Activated T-cell treated with anti-CD3 and anti-CD28 coated beads, Interleukin-2, amount 50 U/mL, for 4 hours (primary cell): ENCODE results near the gene NCAM1. TPM values are rescaled to one million over a fixed set of nuclear protein-coding genes. Genes with fewer than 3 reads are reported as not detected.

Experiments
- ATAC-seq, 2 donors: fragments of 200-7000 bp; cut with Tn5 transposase; one replicate each; pipeline ENCODE4 v1.10.0; 2021
- DNase-seq: peaks from one replicate; pipeline ENCODE4 v3.0.0-alpha.2; 2020
- H3K27me3 Mint-ChIP-seq: one replicate; pipeline ENCODE4 v1.8.0; 2021; ENCODE audit warnings: low read depth, mixed read lengths
- H3K36me3 Mint-ChIP-seq: one replicate; pipeline ENCODE4 v1.8.0; 2022; ENCODE audit warnings: mixed read lengths; ENCODE audit not compliant: insufficient read depth
- H3K4me1 Mint-ChIP-seq: one replicate; pipeline ENCODE4 v1.8.0; 2021; ENCODE audit warnings: low read depth, mixed read lengths
- H3K4me3 Mint-ChIP-seq: one replicate; pipeline ENCODE4 v1.8.0; 2021; ENCODE audit warnings: mild to moderate bottlenecking, moderate library complexity, mixed read lengths
- H3K9me3 Mint-ChIP-seq: one replicate; pipeline ENCODE4 v1.8.0; 2021; ENCODE audit warnings: mixed read lengths
- total RNA-seq, 3 donors: library from RNA; stranded (reverse); gene quantifications; one replicate each; pipeline ENCODE4 v1.2.1, GENCODE V29; 2021

Gene NCAM1
- total RNA-seq, 3 donors from 2014 or later: 0.34 to 0.73 (median 0.57) TPM

DNA sequence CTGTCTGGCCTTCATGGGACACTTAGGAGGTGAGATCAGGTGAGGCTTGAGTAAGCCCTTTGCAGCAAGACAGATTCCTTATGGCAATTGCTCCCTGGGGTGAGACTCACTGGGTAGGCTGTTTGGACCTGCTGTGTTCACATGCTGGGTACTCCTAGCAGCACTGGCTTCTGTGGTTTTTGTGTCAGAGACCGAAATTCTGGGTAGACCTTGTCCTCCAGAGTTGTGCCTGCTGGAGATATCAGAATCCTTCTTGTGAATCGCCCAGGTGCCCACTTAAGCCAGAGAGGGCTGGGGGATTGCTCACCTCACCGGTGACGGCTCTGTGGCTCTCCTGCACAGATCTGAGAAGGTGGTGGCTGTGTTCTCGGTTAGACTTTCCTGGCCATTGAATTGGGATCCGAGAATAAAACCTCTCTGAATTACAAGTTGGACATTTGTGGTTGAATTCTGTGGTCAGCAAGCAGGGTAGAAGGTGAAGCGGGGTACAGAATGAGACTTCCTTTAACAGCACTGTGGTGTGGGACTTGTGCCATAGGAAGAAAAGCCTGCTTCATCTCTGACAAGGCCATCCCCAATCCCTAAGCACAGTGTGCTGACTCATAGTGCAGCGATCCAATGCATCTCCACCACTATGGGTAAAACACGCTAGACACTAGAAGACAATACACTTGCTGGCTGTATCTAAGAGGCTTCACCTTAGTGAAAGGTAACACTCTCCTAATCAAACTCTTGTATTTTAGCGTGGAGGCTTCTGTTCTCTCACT, 300.7 kb downstream of the NCAM1 start:
- DNase-seq (no peak), ATAC-seq (no peak)
- no peaks in the 10 kb centered on the region for H3K36me3 Mint-ChIP-seq
- no peaks in the 10 kb centered on the region for H3K9me3 Mint-ChIP-seq
- peaks cover 10% of the 10 kb centered on the region for H3K27me3 Mint-ChIP-seq
- H3K4me1 Mint-ChIP-seq: no peaks in the 10 kb centered on the region
- H3K4me3 Mint-ChIP-seq: no peak overlapping the region

DNA sequence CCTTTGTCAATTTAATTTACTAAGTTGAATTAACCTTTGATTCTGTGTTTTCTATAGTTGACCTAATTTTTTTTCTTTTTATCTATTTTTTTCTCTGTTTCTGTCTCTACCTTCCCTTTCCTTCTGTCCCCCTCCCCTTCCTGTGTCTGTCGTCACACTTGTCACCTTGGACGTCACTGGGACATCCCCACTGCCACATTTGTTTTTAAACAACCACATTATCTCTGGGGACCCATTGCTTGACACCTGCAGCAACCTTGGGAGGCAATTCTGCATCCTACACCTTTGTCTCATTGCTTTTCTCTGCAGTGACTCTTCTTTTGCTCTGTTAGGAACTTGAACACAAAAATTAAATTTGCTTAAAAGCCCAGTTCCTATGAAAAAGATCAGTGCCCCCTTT, 301.4 kb downstream of the NCAM1 start:
- Mint-ChIP-seq H3K4me3 (no peak overlapping the region), H3K27me3 (peaks cover 10% of the 10 kb centered on the region), H3K4me1 (no peaks in the 10 kb centered on the region), H3K36me3 (no peaks in the 10 kb centered on the region), H3K9me3 (no peaks in the 10 kb centered on the region)
- no peak for ATAC-seq
- no peak for DNase-seq

DNA sequence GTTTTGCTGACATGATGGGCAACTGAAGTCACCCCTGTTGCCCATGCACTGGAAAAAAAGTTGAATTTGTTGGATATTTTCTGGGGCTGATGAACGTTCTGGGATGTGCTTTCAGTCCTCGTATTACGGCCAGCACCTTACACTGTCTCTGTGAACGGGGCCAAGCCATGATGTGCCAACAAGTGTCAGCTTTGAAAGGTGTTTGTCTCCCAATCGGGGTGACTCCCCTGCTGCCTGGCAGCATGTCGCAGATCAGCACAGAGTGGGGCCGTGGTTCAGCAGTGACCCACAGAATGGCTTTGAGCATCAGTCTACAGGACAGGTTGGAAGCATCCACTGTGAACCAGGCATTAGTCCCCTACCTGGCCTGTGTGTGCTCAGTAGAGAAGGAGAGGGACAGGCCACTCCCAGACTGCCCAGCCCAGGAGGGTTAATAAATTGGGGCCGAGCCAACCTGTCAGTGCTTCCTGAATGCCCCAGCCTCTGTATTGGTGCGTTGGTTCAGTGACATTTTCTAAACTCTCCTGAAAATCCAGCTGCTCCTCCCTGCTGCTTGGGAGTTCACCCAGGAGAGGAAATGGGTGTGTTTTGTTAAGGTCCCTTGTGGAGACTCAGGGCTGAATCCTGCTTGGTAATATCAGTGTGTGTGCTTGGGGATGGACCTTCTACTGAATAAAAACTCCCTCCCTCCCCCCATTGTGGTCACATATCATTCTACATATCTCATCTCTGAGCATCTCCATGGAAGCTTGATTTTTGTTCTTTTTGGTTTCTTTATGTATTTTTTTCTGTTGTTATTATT, 302.4 kb downstream of the NCAM1 start:
- ATAC-seq: no peak
- no peak for DNase-seq
- H3K36me3 Mint-ChIP-seq: no peaks in the 10 kb centered on the region

DNA sequence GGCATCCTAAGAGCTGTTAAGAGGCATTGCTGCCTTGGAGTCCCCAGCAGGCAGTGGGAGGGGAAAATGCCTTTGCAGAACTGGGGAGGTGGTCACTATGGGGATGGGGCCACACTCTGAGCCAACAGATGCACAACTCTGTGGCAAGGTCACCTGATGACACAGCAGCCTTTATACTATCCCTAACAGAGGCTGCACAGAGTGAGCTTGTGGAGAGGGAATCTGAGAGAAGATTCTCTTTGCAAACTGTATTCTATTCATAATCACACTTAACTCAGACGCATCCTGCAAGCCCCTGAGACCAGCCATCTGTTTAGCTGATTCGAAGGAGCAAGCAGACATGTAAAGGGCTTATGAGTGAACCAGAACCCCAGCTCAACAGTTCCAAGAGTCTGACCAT, 304.1 kb downstream of the NCAM1 start:
- H3K4me3 Mint-ChIP-seq: no peak overlapping the region
- peaks cover 13% of the 10 kb centered on the region for H3K27me3 Mint-ChIP-seq
- no peak for DNase-seq
- ATAC-seq: no peak
- no peaks in the 10 kb centered on the region for H3K9me3 Mint-ChIP-seq
- no peaks in the 10 kb centered on the region for H3K4me1 Mint-ChIP-seq
- no peaks in the 10 kb centered on the region for H3K36me3 Mint-ChIP-seq

More for the DNA sequence above, 302.4 kb downstream of the NCAM1 start:
- H3K27me3 Mint-ChIP-seq: peaks cover 10% of the 10 kb centered on the region
- no peak overlapping the region for H3K4me3 Mint-ChIP-seq
- no peaks in the 10 kb centered on the region for H3K4me1 Mint-ChIP-seq
- H3K9me3 Mint-ChIP-seq: no peaks in the 10 kb centered on the region

- no peaks in the 10 kb centered on the region for H3K4me1 Mint-ChIP-seq
- no peaks in the 10 kb centered on the region for H3K36me3 Mint-ChIP-seq
Observed at GRCh38 chr11:113267493-113267892, 306.3 kb downstream of the NCAM1 start.

DNA sequence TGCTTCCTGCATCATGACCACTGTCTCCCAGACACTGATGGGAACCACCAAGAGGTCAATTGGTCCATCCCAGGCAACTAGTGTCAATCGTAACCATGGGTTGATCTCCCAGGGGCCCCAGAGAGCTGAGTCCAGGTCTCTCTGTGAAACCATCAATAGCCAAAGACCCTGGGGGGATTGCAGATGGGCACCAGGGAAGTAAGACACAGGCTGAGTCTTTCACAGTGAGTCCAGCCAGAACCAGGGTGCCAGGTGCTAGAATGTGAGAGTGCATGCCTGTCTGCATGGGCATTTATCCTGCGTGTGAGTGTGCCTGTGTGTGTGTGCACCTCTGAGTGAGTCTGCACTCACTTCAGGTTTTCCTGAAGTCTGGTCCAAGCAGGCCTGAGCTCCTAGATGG, 307.9 kb downstream of the NCAM1 start:
- Mint-ChIP-seq H3K36me3 (no peaks in the 10 kb centered on the region), H3K27me3 (peaks cover 8% of the 10 kb centered on the region), H3K4me1 (no peaks in the 10 kb centered on the region), H3K9me3 (no peaks in the 10 kb centered on the region), H3K4me3 (no peak overlapping the region)
- ATAC-seq (no peak), DNase-seq (no peak)

More at GRCh38 chr11:113267493-113267892, 306.3 kb downstream of the NCAM1 start:
- H3K4me3 Mint-ChIP-seq: no peak overlapping the region
- H3K9me3 Mint-ChIP-seq: no peaks in the 10 kb centered on the region
- no peak for DNase-seq
- ATAC-seq: no peak
- peaks cover 9% of the 10 kb centered on the region for H3K27me3 Mint-ChIP-seq

- Mint-ChIP-seq H3K36me3 (no peaks in the 10 kb centered on the region), H3K27me3 (peaks cover 6% of the 10 kb centered on the region), H3K4me3 (no peak overlapping the region), H3K9me3 (no peaks in the 10 kb centered on the region), H3K4me1 (no peaks in the 10 kb centered on the region)
- no peak for ATAC-seq
- no peak for DNase-seq
Observed at GRCh38 chr11:113269636-113270035, 308.4 kb downstream of the NCAM1 start.

- H3K27me3 Mint-ChIP-seq: peaks cover 6% of the 10 kb centered on the region
- H3K4me1 Mint-ChIP-seq: no peaks in the 10 kb centered on the region
Observed at GRCh38 chr11:113270080-113270479, 308.9 kb downstream of the NCAM1 start.

DNA sequence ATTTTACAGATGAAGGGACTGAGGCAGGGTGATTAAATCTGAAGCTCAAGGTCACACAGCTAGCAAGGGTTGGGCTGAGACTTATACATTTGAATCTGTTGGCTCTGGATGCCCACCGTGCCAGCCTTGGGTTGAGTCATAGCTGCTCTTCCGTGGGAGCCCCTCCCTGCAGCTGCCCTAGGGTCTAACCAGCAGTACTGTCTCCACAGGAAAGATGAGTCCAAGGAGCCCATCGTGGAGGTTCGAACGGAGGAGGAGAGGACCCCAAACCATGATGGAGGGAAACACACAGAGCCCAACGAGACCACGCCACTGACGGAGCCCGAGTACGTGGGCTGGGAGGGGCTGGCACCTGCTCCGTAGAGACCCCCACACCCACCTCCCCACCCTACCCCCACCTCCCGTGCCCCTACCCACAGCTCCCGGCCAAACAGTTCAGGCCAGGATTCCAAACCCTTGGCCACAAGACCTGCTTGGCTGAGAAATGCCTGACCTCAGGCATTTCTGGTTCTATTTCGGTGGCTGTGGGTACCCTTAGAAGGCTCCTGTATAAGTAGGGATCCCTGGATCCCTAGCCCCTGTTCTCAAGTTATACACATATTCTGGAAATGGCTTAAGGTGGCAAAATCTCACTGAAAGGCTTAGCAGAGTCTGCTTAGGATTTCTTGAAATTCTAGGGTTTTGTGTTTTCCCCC, 310.5 kb downstream of the NCAM1 start:
- Mint-ChIP-seq H3K27me3 (peaks cover 3% of the 10 kb centered on the region), H3K9me3 (no peaks in the 10 kb centered on the region), H3K36me3 (no peaks in the 10 kb centered on the region), H3K4me3 (no peak overlapping the region), H3K4me1 (no peaks in the 10 kb centered on the region)
- ATAC-seq (no peak), DNase-seq (no peak)

More at GRCh38 chr11:113270080-113270479, 308.9 kb downstream of the NCAM1 start:
- DNase-seq: no peak
- ATAC-seq: no peak
- H3K9me3 Mint-ChIP-seq: no peaks in the 10 kb centered on the region
- H3K4me3 Mint-ChIP-seq: no peak overlapping the region
- H3K36me3 Mint-ChIP-seq: no peaks in the 10 kb centered on the region

DNA sequence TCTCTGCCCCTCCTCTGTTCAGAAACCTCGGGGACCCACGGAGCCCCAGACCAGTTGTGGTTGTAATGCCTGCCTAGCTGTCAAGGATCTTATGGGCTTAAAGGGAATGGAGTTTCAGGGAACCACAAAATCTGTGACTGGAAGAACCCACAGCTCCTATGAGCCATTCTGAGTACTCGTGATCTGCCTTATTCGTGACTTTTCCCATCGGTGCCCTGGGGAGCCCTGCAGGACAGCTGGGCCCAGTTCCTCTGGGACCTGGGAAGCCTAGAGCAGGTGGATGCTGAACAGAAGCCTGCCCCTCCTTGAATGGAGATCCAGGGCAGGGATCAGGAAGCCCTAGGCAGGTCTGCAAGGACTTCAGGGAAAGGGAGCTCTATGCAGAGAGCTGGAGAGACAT, 311.1 kb downstream of the NCAM1 start:
- Mint-ChIP-seq H3K4me1 (no peaks in the 10 kb centered on the region), H3K9me3 (no peaks in the 10 kb centered on the region)

GRCh38 chr11:113272927-113273615, 311.9 kb downstream of the NCAM1 start:
- ATAC-seq: no peak
- Mint-ChIP-seq H3K36me3 (no peaks in the 10 kb centered on the region), H3K9me3 (no peaks in the 10 kb centered on the region), H3K4me3 (no peak overlapping the region), H3K27me3 (peaks cover 3% of the 10 kb centered on the region), H3K4me1 (no peaks in the 10 kb centered on the region)
- no peak for DNase-seq

More for the DNA sequence above, 311.1 kb downstream of the NCAM1 start:
- Mint-ChIP-seq H3K36me3 (no peaks in the 10 kb centered on the region), H3K27me3 (peaks cover 3% of the 10 kb centered on the region), H3K4me3 (no peak overlapping the region)
- DNase-seq (no peak), ATAC-seq (no peak)

- no peaks in the 10 kb centered on the region for H3K4me1 Mint-ChIP-seq
- no peak for ATAC-seq
- no peaks in the 10 kb centered on the region for H3K9me3 Mint-ChIP-seq
- no peak overlapping the region for H3K4me3 Mint-ChIP-seq
- peaks cover 3% of the 10 kb centered on the region for H3K27me3 Mint-ChIP-seq
- H3K36me3 Mint-ChIP-seq: no peaks in the 10 kb centered on the region
- no peak for DNase-seq
Observed at GRCh38 chr11:113273720-113274119, 312.5 kb downstream of the NCAM1 start.

DNA sequence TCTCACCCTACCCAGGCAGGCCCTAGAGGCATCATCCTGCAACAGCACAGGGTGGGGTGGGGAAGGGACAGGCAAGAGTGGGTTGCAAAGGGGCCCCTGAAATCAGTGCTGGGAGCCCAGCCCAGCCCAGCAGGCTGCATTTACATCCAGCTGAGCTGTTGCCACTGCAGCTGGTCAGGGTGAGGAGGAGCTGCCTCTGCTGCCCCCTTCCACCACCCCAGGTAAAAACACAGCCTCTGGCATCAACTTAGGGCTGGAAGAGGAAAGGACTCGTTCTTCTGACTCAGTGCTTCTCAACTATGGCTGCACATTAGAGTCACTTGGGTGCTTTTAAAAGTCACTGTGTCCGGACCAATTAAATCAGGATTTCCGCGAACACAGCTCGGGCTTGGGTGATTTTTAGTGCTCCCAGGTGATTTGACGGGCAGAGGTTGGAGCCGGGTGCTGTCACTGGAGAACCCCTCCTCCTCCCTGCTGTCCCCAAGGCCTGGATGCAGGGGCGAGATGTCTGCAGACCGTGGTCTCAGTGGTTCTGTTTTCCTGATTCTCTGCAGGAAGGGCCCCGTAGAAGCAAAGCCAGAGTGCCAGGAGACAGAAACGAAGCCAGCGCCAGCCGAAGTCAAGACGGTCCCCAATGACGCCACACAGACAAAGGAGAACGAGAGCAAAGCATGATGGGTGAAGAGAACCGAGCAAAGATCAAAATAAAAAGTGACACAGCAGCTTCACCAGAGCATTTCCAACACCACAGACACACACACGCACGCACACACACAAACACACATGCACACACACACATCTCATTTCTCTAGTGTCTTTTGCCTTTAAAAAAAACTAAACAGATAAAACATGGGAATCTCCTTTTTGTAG, 313.7 kb downstream of the NCAM1 start:
- ATAC-seq (no peak), DNase-seq (no peak)
- Mint-ChIP-seq H3K4me1 (no peaks in the 10 kb centered on the region), H3K9me3 (no peaks in the 10 kb centered on the region), H3K36me3 (no peaks in the 10 kb centered on the region), H3K27me3 (peaks cover 3% of the 10 kb centered on the region), H3K4me3 (no peak overlapping the region)
